Activated CD4-positive, alpha-beta T cell treated with anti-CD3 and anti-CD28 coated beads, Interleukin-2, Interleukin-6, amounts not matched to agents 100 ng/mL and 50 ng/mL, durations not matched to agents 16 hours and 8 hours (primary cell): ENCODE results near the gene GATA1.

ENCODE experiments used
- DNase-seq: peaks from one replicate; pipeline ENCODE4 v3.0.0-alpha.2; 2020

The GATA1 gene

DNA sequence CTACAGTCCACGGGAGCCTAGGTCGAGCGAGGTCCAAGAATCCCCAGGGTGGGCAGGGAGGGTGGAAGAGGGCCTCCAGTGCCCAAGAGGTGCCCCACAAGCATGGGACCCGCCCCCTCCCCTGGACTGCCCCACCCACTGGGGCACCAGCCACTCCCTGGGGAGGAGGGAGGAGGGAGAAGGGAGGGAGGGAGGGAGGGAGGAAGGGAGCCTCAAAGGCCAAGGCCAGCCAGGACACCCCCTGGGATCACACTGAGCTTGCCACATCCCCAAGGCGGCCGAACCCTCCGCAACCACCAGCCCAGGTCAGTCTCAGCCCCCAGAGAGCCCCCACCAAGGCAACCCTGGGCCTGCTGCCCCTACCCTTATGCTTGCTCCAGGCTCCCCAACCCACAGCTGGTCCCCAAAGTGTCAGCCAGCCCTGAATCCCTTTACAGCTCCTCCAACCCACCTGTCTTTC lies at the start of gene GATA1:
Gene GATA1 (plus strand): TSS at position 250 of the 460 bp plus-strand sequence. CDS start 4,520 bp downstream, outside the sequence.
- no peak for DNase-seq

- no peak for DNase-seq
Measured at GRCh38 chrX:48736878-48737212, 49.5 kb upstream of the GATA1 start.

DNA sequence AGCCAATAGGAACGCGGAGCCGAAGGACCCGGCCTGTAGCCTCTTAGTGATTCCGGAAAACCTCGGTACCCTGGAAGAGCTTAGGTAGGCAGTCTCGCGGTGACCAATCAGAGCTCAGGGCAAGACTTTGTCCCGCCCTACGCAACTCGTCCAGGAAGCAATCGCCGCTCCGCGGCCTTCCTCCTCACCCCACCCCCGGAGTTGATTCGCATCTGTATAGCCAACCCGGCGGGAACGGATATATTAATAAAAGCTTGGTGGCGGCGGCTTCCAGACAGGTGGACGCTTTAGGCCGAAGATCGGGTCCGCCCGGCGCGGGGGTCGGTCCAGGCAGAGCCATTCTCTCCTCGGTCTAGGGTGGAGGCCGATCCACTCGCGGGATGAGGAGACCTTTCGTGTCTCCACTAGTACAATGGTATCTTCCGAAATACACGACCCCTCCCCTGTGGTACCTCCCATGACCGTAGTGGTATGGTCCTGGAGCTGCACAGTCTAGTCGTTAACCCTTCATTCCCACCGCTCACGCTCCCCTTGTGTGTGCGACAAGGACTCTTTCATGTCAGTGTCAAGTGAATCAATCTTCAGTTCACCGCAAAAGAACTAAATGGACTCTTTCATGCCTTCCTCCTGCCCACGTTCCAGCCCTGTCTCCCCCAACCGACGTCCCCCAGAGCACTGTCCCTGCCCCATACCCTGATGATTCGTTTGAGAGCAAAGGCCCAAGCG lies 49.0 kb upstream of the GATA1 start:
- peak; percentile 94 for DNase-seq

- no peak for DNase-seq
Measured at GRCh38 chrX:48737940-48738339, 48.5 kb upstream of the GATA1 start.

DNA sequence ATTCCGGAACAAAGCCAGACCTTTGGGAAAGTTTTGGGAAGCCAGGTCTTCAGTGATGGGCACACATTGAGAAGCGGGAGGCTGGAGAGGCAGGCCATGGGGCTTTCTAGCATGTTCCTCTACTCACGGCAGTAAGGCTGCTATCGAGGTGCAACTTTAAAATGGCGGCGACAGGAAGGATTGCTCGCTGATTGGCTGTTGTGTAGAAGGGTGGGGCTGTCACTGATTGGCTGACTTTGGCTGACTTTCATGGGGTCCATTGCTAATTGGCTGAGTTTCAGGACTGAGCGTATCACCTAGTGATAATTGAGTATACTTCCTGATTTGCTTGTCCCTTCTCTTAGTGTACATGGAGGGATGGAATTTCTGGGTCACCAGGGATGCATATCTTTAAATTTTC lies 44.6 kb upstream of the GATA1 start:
- DNase-seq: no peak

DNA sequence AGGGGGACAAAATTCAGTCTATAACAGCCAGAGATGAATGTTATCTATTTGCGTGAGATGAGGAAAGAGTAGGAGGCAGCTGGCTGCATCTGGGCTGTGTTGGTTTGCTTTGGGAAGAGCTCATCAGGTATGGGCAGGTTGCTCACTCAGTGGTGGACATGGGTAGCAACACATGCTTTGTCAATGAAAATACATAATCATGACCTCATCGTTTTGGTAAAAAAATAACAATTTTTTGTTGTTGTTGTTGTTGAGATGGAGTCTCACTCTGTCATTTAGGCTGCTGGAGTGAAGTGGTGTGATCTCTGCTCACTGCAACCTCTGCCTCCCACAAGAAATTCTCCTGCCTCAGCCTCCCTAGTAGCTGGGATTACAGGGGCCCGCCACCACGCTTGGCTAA lies 41.2 kb upstream of the GATA1 start:
- DNase-seq: no peak

DNA sequence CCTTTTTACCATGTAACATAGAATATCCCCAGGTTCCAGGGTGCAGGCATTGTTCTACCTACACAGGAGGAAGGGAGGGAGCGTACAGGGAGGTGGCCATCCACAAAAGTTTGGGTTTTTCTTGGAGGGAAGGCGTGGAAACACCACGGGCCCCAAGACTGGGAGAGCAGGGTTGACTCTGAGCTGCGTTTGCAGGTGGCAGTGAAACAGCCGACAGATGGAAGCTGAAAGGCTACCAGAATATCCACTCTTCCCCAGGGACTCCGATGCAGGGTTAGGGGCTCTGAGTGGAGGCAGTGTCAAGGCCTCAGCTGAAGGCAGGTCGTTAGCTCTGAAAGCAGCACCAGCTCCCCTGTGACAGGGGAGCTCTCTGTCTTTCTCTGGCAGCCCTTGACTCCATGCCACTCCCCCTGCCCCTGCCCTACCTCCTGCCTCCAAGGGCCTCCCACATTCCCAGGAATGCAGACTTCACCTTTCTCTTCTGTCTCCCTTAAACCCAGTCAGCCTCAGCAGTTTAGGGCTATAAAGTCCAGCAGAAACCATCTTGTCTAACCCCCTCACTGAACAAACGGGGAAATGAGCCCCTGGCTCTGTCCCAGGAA lies 38.9 kb upstream of the GATA1 start:
- no peak for DNase-seq

GRCh38 chrX:48749182-48749581 lies 37.2 kb upstream of the GATA1 start:
- DNase-seq: no peak

- peak; percentile 50 for DNase-seq
Measured at GRCh38 chrX:48751343-48751742, 35.0 kb upstream of the GATA1 start.

GRCh38 chrX:48752498-48752897 lies 33.9 kb upstream of the GATA1 start:
- no peak for DNase-seq

DNA sequence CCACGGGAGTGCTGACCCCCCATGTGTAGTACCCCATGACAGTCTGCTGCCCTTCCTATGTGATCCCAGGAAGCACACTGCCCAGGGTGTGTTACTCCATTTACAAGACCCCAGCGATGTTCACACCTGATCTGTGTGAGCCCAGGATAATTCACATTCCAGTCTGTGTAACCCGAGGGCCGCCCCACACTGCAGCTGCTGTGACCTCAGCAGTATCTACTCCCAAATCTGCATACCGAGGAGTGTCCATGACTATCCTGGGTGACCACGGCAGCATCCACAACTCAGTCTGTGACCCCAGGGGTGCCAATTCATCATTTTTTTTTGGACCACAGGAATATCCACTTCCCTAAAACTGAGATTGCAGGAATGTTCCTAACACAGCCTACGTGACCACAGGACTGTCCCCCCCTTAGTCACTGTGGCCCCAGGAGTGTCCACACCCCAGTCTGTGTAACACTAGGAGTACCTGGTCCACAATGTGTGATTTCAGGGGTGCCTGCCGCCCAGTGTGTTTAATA lies 32.6 kb upstream of the GATA1 start:
- DNase-seq: no peak

GRCh38 chrX:48754238-48754637 lies 32.2 kb upstream of the GATA1 start:
- no peak for DNase-seq

- DNase-seq: peak; percentile 11
Measured at GRCh38 chrX:48761674-48762471, 24.5 kb upstream of the GATA1 start, which contains the start of gene GLOD5. GLOD5 (plus strand) TSS chrX:48761747; CDS start chrX:48761791, 44 bp downstream.

DNA sequence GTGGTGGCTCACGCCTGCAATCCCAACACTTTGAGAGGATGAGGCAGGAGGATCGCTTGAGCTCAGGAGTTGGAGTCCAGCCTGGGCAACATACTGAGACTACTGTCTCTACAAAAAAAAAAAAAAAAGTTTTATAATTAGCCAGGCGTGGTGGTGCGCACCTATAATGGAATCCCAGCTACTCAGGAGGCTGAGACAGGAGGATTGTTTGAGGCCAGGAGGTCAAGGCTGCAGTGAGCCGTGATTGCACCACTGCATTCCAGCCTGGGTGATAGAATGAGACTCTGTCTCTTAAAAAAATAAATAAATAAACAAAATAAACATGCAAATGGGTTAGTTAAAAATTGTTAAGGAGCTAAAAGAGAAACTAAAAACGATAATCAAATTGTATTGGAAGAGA lies 17.2 kb upstream of the GATA1 start:
- no peak for DNase-seq

DNA sequence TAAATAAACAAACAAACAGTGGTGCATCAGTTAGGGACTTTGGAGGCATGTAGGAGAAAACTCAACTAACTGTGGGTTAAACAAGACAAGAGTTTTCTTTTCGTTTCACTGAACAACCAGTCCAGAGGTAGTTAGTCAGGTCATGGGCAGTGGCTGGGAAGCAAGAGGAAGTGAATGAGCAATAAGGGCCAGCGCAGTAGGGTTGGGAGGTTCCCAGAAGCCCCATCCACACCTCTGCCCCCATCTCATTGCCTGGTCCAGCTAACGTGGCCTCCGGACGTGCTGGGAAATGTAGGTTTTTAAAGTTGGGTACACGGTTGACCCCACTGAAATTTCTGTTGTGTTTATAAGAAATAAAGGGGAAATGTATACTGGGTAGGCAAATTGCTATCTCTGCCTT lies 16.1 kb upstream of the GATA1 start:
- no peak for DNase-seq

GRCh38 chrX:48772602-48773001 lies 13.8 kb upstream of the GATA1 start:
- no peak for DNase-seq

DNA sequence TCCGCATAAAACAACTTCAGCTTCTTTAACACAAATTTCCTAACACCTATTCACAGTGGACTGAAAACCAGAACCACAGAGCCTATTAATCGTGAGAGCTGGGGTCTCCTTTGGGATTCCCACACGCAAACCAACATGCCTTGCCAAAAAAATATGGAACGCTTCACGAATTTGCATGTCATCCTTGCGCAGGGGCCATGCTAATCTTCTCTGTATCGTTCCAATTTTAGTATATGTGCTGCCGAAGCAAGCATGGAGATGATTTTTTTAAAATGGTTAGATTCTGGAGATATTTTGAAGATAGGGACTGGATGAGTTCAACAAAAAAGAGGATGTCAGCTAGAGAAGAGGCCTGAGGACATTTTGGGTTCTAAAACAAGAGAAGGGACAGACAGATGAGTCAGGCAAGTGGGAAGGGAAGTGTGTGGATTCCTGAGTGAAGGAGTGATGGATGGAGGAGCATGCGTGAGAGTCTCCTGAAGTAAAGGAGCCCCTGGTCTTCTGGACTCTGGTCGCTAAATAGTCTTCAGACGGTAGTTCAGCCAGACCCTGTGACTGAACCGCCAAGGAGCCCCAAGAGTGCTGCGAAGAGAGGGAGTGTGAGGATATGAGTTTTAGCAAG lies 9.5 kb upstream of the GATA1 start:
- DNase-seq: no peak

- DNase-seq: no peak
Measured at GRCh38 chrX:48779399-48779798, 7.0 kb upstream of the GATA1 start.

- no peak for DNase-seq
Measured at GRCh38 chrX:48781705-48782104, 4.7 kb upstream of the GATA1 start.

DNA sequence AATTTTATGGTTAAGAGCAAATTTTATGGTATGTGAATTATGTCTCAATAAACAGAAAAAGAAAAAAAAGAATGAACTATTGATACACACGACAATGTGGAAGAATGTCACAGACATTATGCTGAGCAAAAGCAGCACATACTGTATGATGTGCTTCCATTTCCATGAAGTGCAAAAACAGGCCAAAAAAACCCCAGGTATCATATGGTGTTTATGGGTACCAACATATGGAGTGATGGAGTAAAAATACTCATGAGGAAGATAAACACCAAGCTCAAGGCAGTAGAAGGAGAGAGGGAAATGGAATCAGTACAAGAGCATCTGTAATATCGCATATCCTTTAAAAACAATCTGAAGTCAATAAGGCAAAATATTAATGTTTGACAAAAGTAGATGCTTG lies 4.2 kb upstream of the GATA1 start:
- DNase-seq: no peak

GRCh38 chrX:48782795-48783194 lies 3.6 kb upstream of the GATA1 start:
- DNase-seq: no peak

DNA sequence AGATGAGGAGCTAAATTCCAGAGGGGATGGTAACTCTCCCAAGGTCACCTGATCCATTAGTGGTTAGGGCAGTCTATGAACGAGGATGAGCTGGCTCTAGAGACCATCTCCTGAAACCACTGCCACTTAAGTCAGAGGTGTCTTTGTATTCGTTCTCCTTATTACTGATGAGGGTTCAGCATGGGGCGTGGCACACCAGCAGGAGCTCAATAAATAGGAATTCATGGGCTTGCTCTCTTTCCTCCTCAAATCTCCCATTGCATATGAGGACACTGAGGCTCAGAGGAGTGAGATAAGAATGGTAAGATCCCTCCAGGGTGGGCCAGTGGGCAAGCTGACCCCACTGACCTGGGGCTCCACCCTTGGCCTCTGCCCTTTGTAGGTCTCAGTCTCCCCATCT lies 1.7 kb upstream of the GATA1 start:
- DNase-seq: no peak

DNA sequence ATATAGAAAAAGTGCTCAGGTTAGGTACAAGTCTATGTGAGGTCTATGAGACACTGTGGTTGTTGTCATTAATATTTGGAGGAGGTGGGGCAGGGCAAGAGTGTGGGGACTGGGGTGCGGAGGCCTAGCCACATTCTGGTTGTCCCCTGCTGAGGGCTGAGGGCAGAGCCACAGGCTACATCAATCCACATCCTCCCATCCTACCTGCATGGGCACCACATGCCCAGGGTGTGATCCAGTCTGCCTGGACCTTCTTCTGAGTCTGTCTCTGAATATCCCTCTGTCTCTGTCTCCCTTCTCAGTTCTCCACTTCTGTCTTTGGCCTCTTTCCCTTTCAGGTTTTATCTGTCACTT lies 1.2 kb upstream of the GATA1 start:
- DNase-seq: no peak
